Measurements from ENCODE around the gene PPP1R12C. TPM values are rescaled to one million over a fixed set of nuclear protein-coding genes. Genes with fewer than 3 reads are reported as not detected.

Gene PPP1R12C
- total and polyA plus RNA-seq, 7 donors, result 20.5 to 59.1 (median 28.5) TPM

GRCh38 chr19:55152017-55152416 is 34.6 kb upstream of the PPP1R12C start:
- H3K36me3 ChIP-seq (ENCODE audit: insufficient read depth in 1 of 2, low read depth in 1 of 2), result no peaks in the 10 kb centered on the region
- no peak overlapping the region for H3K4me3 ChIP-seq
- no peak for DNase-seq
- no peak overlapping the region for H3K27ac ChIP-seq
- H3K9me3 ChIP-seq, result no peaks in the 10 kb centered on the region
- TF ChIP-seq CTCF (IDR thresholded peaks at IDR 0.05), result no peak
- no peak for ATAC-seq
- no peaks in the 10 kb centered on the region for H3K4me1 ChIP-seq
- peaks cover 0 to 16% (median 8%) of the 10 kb centered on the region in 3 donors for H3K27me3 ChIP-seq (ENCODE audit: insufficient read depth in 3 of 3, low read length in 2 of 3)
- intact Hi-C loops (cut with DNase I), result no loop called here

- Histone ChIP-seq H3K36me3 (ENCODE audit: insufficient read depth in 1 of 2, low read depth in 1 of 2) (no peaks in the 10 kb centered on the region), H3K9me3 (no peaks in the 10 kb centered on the region), H3K27ac (peak within 1 kb of the TSS; percentile 82), H3K4me3 (peak within 1 kb of the TSS; percentile 64), H3K4me1 (no peaks in the 10 kb centered on the region), H3K27me3 (ENCODE audit: insufficient read depth in 3 of 3, low read length in 2 of 3) (peaks cover 0 to 27% (median 9%) of the 10 kb centered on the region in 3 donors)
- TF ChIP-seq CTCF (IDR thresholded peaks at IDR 0.05), result no peak
- WGBS, 3 donors, result 5 to 8% (median 6%) methylated on average over 17 to 18 of the region's 18 CpGs
- intact Hi-C loops (cut with DNase I), result loop anchor here in 1 of 2 donors (10.0 kb wide), 1 partner anchor 355 kb away; no protein-coding TSS in a partner anchor
- DNase-seq (peak; percentile 66 to 85), ATAC-seq (peak; percentile 63 to 68 (median 65))
Measured at GRCh38 chr19:55149078-55150003, 31.9 kb upstream of the PPP1R12C start, which contains the start of gene TNNT1. TSS of gene TNNT1 (minus strand) at chr19:55149206. CDS start at chr19:55147157, 2,049 bp downstream.

- peaks cover 0 to 37% (median 9%) of the 10 kb centered on the region in 3 donors for H3K27me3 ChIP-seq (ENCODE audit: insufficient read depth in 3 of 3, low read length in 2 of 3)
- H3K27ac ChIP-seq, result peak overlapping the region; percentile 82
- no peaks in the 10 kb centered on the region for H3K4me1 ChIP-seq
- intact Hi-C loops (cut with DNase I), result loop anchor here in 1 of 2 donors (10.0 kb wide), 1 partner anchor 357 kb away; no protein-coding TSS in a partner anchor
- H3K4me3 ChIP-seq, result peak overlapping the region; percentile 64
- 4 to 13% (median 8%) methylated on average over 8 to 9 of the region's 9 CpGs for WGBS, 3 donors
- peak; percentile 71 to 79 (median 74) for ATAC-seq
- peak; percentile 67 to 85 for DNase-seq
- no peaks in the 10 kb centered on the region for H3K9me3 ChIP-seq
- no peak for TF ChIP-seq CTCF (IDR thresholded peaks at IDR 0.05)
- no peaks in the 10 kb centered on the region for H3K36me3 ChIP-seq (ENCODE audit: insufficient read depth in 1 of 2, low read depth in 1 of 2)
Measured at GRCh38 chr19:55147545-55148251, 30.3 kb upstream of the PPP1R12C start.

GRCh38 chr19:55146705-55147273 is 29.4 kb upstream of the PPP1R12C start:
- peak in 2 of 4 donors; percentile 4 to 28 for ATAC-seq
- intact Hi-C loops (cut with DNase I), result loop anchor here in 1 of 2 donors (10.0 kb wide), 1 partner anchor 358 kb away; no protein-coding TSS in a partner anchor
- DNase-seq, result peak in 1 of 2 donors; percentile 56
- H3K27me3 ChIP-seq (ENCODE audit: insufficient read depth in 3 of 3, low read length in 2 of 3), result peaks cover 0 to 46% (median 9%) of the 10 kb centered on the region in 3 donors
- H3K4me3 ChIP-seq, result peak overlapping the region; percentile 68
- H3K27ac ChIP-seq, result peak overlapping the region; percentile 42
- no peaks in the 10 kb centered on the region for H3K36me3 ChIP-seq (ENCODE audit: insufficient read depth in 1 of 2, low read depth in 1 of 2)
- 0 to 6% (median 4%) methylated on average over 22 to 27 of the region's 27 CpGs for WGBS, 3 donors
- H3K4me1 ChIP-seq, result no peaks in the 10 kb centered on the region
- H3K9me3 ChIP-seq, result no peaks in the 10 kb centered on the region
- TF ChIP-seq CTCF (IDR thresholded peaks at IDR 0.05), result no peak
